GM12878 (cell line): ENCODE data around the gene FGFBP1. TPM values are rescaled to one million over a fixed set of nuclear protein-coding genes. Genes with fewer than 3 reads are reported as not detected.

Experiments used
- ATAC-seq: fragments of 200-7000 bp; cut with Tn5 transposase; 3 replicates; pipeline ENCODE4 v1.9.1; 2020; ENCODE audit warnings: mild to moderate bottlenecking, moderate library complexity
- BruUV-seq: library from RNA; stranded (reverse); fragments of 400-500 nt; replicated peaks from 2 replicates; lab custom pipeline; 2021; lab: Mats Ljungman, UMichigan
- CTCF ChIA-PET: fragments of 300-600 bp; sonication (Branson Sonifier 250); formaldehyde crosslinking; extraction: SDS; loops from one replicate; lab custom pipeline; 2021; ENCODE audit warnings: inconsistent platforms; lab: Yijun Ruan, JAX
- POLR2A ChIA-PET: fragments of 350-600 bp; formaldehyde crosslinking; extraction: SDS; loops from one replicate; lab custom pipeline; 2021; ENCODE audit warnings: inconsistent platforms; lab: Charles Lee
- RAD21 ChIA-PET: fragments of 300-600 bp; sonication (Branson Sonifier 250); formaldehyde crosslinking; loops from one replicate; lab custom pipeline; 2023; ENCODE audit warnings: antibody characterized with exemption; ENCODE audit not compliant: unreplicated experiment; lab: Charles Lee
- SMC1A ChIA-PET: fragments of 300-600 bp; sonication (Branson Sonifier 250); formaldehyde crosslinking; loops from one replicate; lab custom pipeline; 2023; ENCODE audit not compliant: unreplicated experiment, uncharacterized antibody; lab: Charles Lee
- DNase-seq: peaks from one replicate; pipeline ENCODE4 v3.0.0-alpha.2; 2011; ENCODE audit warnings: low read depth, low spot score
- FAIRE-seq: peaks from 3 replicates; lab custom pipeline; 2011; peaks lifted over from hg19 to GRCh38; lab: Jason Lieb, UNC
- H2AFZ ChIP-seq: 2 replicates; pipeline ENCODE4 v1.6.0; 2011; ENCODE audit warnings: low read depth, low read length, control low read depth; ENCODE audit not compliant: control insufficient read depth
- H3K27ac ChIP-seq: 2 replicates; pipeline ENCODE4 v1.5.1; 2011; ENCODE audit warnings: control low read depth; ENCODE audit not compliant: control insufficient read depth, insufficient read depth
- H3K27me3 ChIP-seq, 2 experiments: replicated peaks in 1 of 2; 2 replicates each; pipeline versions ENCODE4 v1.6.0 to v1.6.1; 2011; ENCODE audit warnings: low read length in 1 of 2; ENCODE audit not compliant: control insufficient read depth in 2 of 2, insufficient read depth in 2 of 2
- H3K36me3 ChIP-seq, 2 experiments: 2 replicates each; pipeline ENCODE4 v1.5.1; 2011; ENCODE audit warnings: low read length in 1 of 2; ENCODE audit not compliant: control insufficient read depth in 2 of 2, insufficient read depth in 2 of 2
- H3K4me1 ChIP-seq: 2 replicates; pipeline ENCODE4 v1.6.1; 2011; ENCODE audit warnings: mild to moderate bottlenecking, low read length, moderate library complexity, mixed read lengths; ENCODE audit not compliant: control insufficient read depth, insufficient read depth
- H3K4me2 ChIP-seq: 2 replicates; pipeline ENCODE4 v1.6.0; 2011; ENCODE audit warnings: control low read depth; ENCODE audit not compliant: control insufficient read depth, insufficient read depth
- H3K4me3 ChIP-seq: fragments of 200-600 bp; sonication (generic); 2 replicates; pipeline ENCODE4 v1.5.1; 2016
- H3K79me2 ChIP-seq: 2 replicates; pipeline ENCODE4 v1.6.0; 2011; ENCODE audit warnings: low read length; ENCODE audit not compliant: control insufficient read depth, insufficient read depth
- H3K9ac ChIP-seq: 2 replicates; pipeline ENCODE4 v1.8.0; 2011; ENCODE audit warnings: low read length, control low read depth, mixed read lengths; ENCODE audit not compliant: control insufficient read depth, insufficient read depth
- H3K9me3 ChIP-seq: replicated peaks from 3 replicates; pipeline ENCODE4 v1.5.1; 2011; ENCODE audit warnings: mild to moderate bottlenecking, low read length; ENCODE audit not compliant: control insufficient read depth, insufficient read depth
- H4K20me1 ChIP-seq: 2 replicates; pipeline ENCODE4 v1.6.0; 2011; ENCODE audit not compliant: control insufficient read depth, insufficient read depth
- ATF3 ChIP-seq: IDR thresholded peaks from 2 replicates; pipeline ENCODE4 v1.6.1; 2011; ENCODE audit warnings: low read depth, mild to moderate bottlenecking, low read length, moderate library complexity, borderline replicate concordance; ENCODE audit errors: extremely low read depth
- CHD1 ChIP-seq: IDR thresholded peaks from 2 replicates; pipeline ENCODE4 v1.6.1; 2012; ENCODE audit warnings: low read depth, low read length, improper control_type of control experiment
- EZH2 ChIP-seq: IDR thresholded peaks from 2 replicates; pipeline ENCODE4 v1.6.1; 2012; ENCODE audit warnings: low read depth, mild to moderate bottlenecking, control low read depth, inconsistent platforms, low read length, borderline replicate concordance; ENCODE audit not compliant: control insufficient read depth
- HDGF ChIP-seq: fragments of 450-650 bp; IDR thresholded peaks from 2 replicates; pipeline ENCODE4 v1.6.1; 2016; ENCODE audit warnings: antibody characterized with exemption
- JUNB ChIP-seq: IDR thresholded peaks from 2 replicates; pipeline ENCODE4 v1.6.1; 2016; ENCODE audit warnings: antibody characterized with exemption, mild to moderate bottlenecking
- MEF2B ChIP-seq: fragments of 450-650 bp; IDR thresholded peaks from 2 replicates; pipeline ENCODE4 v1.6.1; 2018; ENCODE audit warnings: mild to moderate bottlenecking, moderate library complexity; ENCODE audit not compliant: partially characterized antibody, poor library complexity, severe bottlenecking
- NBN ChIP-seq: fragments of 450-650 bp; IDR thresholded peaks from 2 replicates; pipeline ENCODE4 v1.6.1; 2016
- POLR2AphosphoS2 ChIP-seq: IDR thresholded peaks from 2 replicates; pipeline ENCODE4 v1.6.1; 2011; ENCODE audit warnings: low read depth, mild to moderate bottlenecking, low read length, improper control_type of control experiment, moderate library complexity
- RB1 ChIP-seq: fragments of 450-650 bp; formaldehyde crosslinking; IDR thresholded peaks from 2 replicates; pipeline ENCODE4 v1.6.1; 2017; ENCODE audit warnings: mild to moderate bottlenecking, borderline replicate concordance
- SP1 ChIP-seq: IDR thresholded peaks from one replicate; pipeline ENCODE4 v1.6.1; 2011; ENCODE audit warnings: low read depth, low read length
- STAT3 ChIP-seq: IDR thresholded peaks from 2 replicates; pipeline ENCODE4 v1.6.1; 2011; ENCODE audit warnings: low read depth, low read length, improper control_type of control experiment
- TBL1XR1 ChIP-seq: IDR thresholded peaks from 2 replicates; pipeline ENCODE4 v1.6.1; 2012; ENCODE audit warnings: low read depth, low read length, improper control_type of control experiment
- ZNF24 ChIP-seq: fragments of 450-650 bp; IDR thresholded peaks from 2 replicates; pipeline ENCODE4 v1.6.1; 2017; ENCODE audit warnings: antibody characterized with exemption, mild to moderate bottlenecking
- WGBS: methylation state at CpG from one replicate; pipeline ENCODE4 v1.1.6; 2016; ENCODE audit warnings: low lambda C conversion rate; ENCODE audit not compliant: insufficient replicate concordance, insufficient coverage; ENCODE audit errors: missing lambda C conversion rate; 5-methylcytosine and 5-hydroxymethylcytosine counted together
- in situ Hi-C: fragments of 300-500 bp; cut with MboI; formaldehyde crosslinking; loops from 9 replicates; pipeline ENCODE4 v1.14.3; 2018; ENCODE audit warnings: mixed read lengths
- intact Hi-C: fragments of 100-400 bp; cut with micrococcal nuclease; formaldehyde crosslinking; loops from one replicate; pipeline ENCODE4 v1.14.2; 2022; ENCODE audit not compliant: unreplicated experiment
- polyA plus RNA-seq, 11 experiments: library from polyadenylated mRNA; depleted of rRNA in 4 of 11; unstranded in 6 of 11; stranded (reverse) in 5 of 11; fragments of >200 nt; fragmentation: Nextera tagmentation in 4 of 11; fragmentation: Illumina TruSeq in 1 of 11; extraction: Ambion mirVana in 4 of 11; extraction: Trizol in 1 of 11; gene quantifications; 1 replicate in 1 of 11; 2 replicates in 10 of 11; pipeline versions ENCODE4 v1.2.1 to v1.2.3, GENCODE V29; 2011 to 2016; ENCODE audit warnings: inconsistent platforms in 2 of 11, missing spikeins in 2 of 11, low read depth in 1 of 11
- total RNA-seq, 4 experiments: library from RNA; depleted of rRNA in 3 of 4; stranded (reverse); fragments of >200 nt in 3 of 4; fragmentation: Illumina TruSeq in 1 of 4; extraction: Trizol in 1 of 4; gene quantifications; 2 replicates each; pipeline versions ENCODE4 v1.2.1 to v1.2.3, GENCODE V29; 2013 to 2021
- TF ChIP-seq, protein P1 (sequence below): fragments of 450-650 bp; IDR thresholded peaks from 2 replicates; pipeline ENCODE4 v1.6.1; 2018; ENCODE audit warnings: mild to moderate bottlenecking, low read depth, moderate library complexity; ENCODE audit not compliant: partially characterized antibody
- TF ChIP-seq, protein P2 (sequence below): IDR thresholded peaks from 2 replicates; pipeline ENCODE4 v1.6.1; 2011; ENCODE audit warnings: borderline replicate concordance, low read depth, mild to moderate bottlenecking, moderate library complexity, mixed read lengths, low read length; ENCODE audit not compliant: insufficient read depth; ENCODE audit errors: extremely low read length

Gene FGFBP1
- total and polyA plus RNA-seq, 10 of the 15 experiments (the other 5 are each of a cell fraction or from before 2014, with no cell fraction given), result 0.09 to 0.11 (median 0.09) TPM; not detected in 7

- no peaks in the 10 kb centered on the region for H3K27me3 ChIP-seq
- H3K27ac ChIP-seq, result no peak overlapping the region
- H4K20me1 ChIP-seq, result no peaks in the 10 kb centered on the region
- whole genome bisulfite sequencing, result 95% methylated on average over 1 of the region's 1 CpG
- ATAC-seq (no peak), FAIRE-seq (no peak), DNase-seq (no peak)
- CTCF ChIA-PET, result interaction anchor here (2.0 kb wide), 1 partner anchor 17 kb away, joined by 8 read pairs; no protein-coding TSS in a partner anchor
- no peaks in the 10 kb centered on the region for H3K4me1 ChIP-seq
- H3K36me3 ChIP-seq, result no peaks in the 10 kb centered on the region
- RAD21 ChIA-PET, result no interaction called here
- in situ Hi-C loops, result no loop called here
- TF ChIP-seq TBL1XR1, result no peak
- no peak for TF ChIP-seq CHD1
- TF ChIP-seq RB1, result no peak
- no peak for TF ChIP-seq ZNF24
- no peak for TF ChIP-seq SP1
- no peak for TF ChIP-seq POLR2AphosphoS2
- TF ChIP-seq, protein P1, sequence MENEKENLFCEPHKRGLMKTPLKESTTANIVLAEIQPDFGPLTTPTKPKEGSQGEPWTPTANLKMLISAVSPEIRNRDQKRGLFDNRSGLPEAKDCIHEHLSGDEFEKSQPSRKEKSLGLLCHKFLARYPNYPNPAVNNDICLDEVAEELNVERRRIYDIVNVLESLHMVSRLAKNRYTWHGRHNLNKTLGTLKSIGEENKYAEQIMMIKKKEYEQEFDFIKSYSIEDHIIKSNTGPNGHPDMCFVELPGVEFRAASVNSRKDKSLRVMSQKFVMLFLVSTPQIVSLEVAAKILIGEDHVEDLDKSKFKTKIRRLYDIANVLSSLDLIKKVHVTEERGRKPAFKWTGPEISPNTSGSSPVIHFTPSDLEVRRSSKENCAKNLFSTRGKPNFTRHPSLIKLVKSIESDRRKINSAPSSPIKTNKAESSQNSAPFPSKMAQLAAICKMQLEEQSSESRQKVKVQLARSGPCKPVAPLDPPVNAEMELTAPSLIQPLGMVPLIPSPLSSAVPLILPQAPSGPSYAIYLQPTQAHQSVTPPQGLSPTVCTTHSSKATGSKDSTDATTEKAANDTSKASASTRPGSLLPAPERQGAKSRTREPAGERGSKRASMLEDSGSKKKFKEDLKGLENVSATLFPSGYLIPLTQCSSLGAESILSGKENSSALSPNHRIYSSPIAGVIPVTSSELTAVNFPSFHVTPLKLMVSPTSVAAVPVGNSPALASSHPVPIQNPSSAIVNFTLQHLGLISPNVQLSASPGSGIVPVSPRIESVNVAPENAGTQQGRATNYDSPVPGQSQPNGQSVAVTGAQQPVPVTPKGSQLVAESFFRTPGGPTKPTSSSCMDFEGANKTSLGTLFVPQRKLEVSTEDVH, result no peak
- TF ChIP-seq MEF2B, result no peak
- TF ChIP-seq STAT3, result no peak
- no peak for TF ChIP-seq ATF3
- TF ChIP-seq HDGF, result no peak
- TF ChIP-seq NBN, result no peak
- no peak for TF ChIP-seq JUNB
- TF ChIP-seq, protein P2, sequence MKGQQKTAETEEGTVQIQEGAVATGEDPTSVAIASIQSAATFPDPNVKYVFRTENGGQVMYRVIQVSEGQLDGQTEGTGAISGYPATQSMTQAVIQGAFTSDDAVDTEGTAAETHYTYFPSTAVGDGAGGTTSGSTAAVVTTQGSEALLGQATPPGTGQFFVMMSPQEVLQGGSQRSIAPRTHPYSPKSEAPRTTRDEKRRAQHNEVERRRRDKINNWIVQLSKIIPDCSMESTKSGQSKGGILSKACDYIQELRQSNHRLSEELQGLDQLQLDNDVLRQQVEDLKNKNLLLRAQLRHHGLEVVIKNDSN, result no peak
- no peak for TF ChIP-seq EZH2
- POLR2A ChIA-PET, result no interaction called here
- SMC1A ChIA-PET, result no interaction called here
- intact Hi-C loops, result no loop called here
- no peak overlapping the region for H3K4me2 ChIP-seq
- H2AFZ ChIP-seq, result no peak overlapping the region
- no TSS peak for BruUV-seq
- H3K9ac ChIP-seq, result no peak overlapping the region
- H3K4me3 ChIP-seq, result no peak overlapping the region
- no peaks in the 10 kb centered on the region; the same call in 2 of the 3 replicates for H3K9me3 ChIP-seq
- H3K79me2 ChIP-seq, result no peaks in the 10 kb centered on the region
These were observed 39.0 kb downstream of the FGFBP1 start for GRCh38 chr4:15899511-15899910.
